HEK293 (cell line): ENCODE results near the gene ACOT7.

Experiments used
- CTCF ChIA-PET: fragments of 350-600 bp; formaldehyde crosslinking; extraction: SDS; loops from one replicate; lab custom pipeline; 2021; ENCODE audit warnings: antibody characterized with exemption; lab: Yijun Ruan, JAX
- POLR2A ChIA-PET: fragments of 300-600 bp; formaldehyde crosslinking; extraction: SDS; loops from one replicate; lab custom pipeline; 2020; ENCODE audit warnings: antibody characterized with exemption, inconsistent platforms; lab: Yijun Ruan, JAX
- H3K27ac ChIP-seq: fragments of 200-500 bp; sonication (Bioruptor generic); 2 replicates; pipeline ENCODE4 v1.5.1; 2014; ENCODE audit warnings: low read depth, low read length, control low read depth, inconsistent platforms; ENCODE audit errors: extremely low read depth
- H3K36me3 ChIP-seq, 2 experiments: fragments of 200-500 bp in 1 of 2; sonication (Bioruptor generic) in 1 of 2; 1 replicate in 1 of 2; 2 replicates in 1 of 2; pipeline ENCODE4 v1.5.1; 2014 to 2017; ENCODE audit warnings: inconsistent platforms in 2 of 2, low read length in 2 of 2; ENCODE audit not compliant: control insufficient read depth in 2 of 2, insufficient read depth in 1 of 2
- H3K4me1 ChIP-seq: fragments of 200-500 bp; sonication (Bioruptor generic); 2 replicates; pipeline ENCODE4 v1.5.1; 2014; ENCODE audit warnings: mild to moderate bottlenecking, low read length, inconsistent platforms; ENCODE audit not compliant: control insufficient read depth, insufficient read depth
- H3K4me3 ChIP-seq: 2 replicates; pipeline ENCODE4 v1.5.1; 2011; ENCODE audit warnings: low read depth, mild to moderate bottlenecking, control low read depth, low read length, moderate library complexity
- H3K9me3 ChIP-seq: fragments of 200-500 bp; sonication (Bioruptor generic); 2 replicates; pipeline ENCODE4 v1.5.1; 2014; ENCODE audit warnings: low read depth, low read length, inconsistent platforms; ENCODE audit not compliant: control insufficient read depth, insufficient read depth
- AEBP2 ChIP-seq: fragments of 450-650 bp; formaldehyde crosslinking; IDR thresholded peaks from 2 replicates; pipeline ENCODE4 v1.5.1; 2016; ENCODE audit warnings: missing biosample characterization, missing genetic modification characterization, borderline replicate concordance
- GLIS1 ChIP-seq: fragments of 450-650 bp; formaldehyde crosslinking; IDR thresholded peaks from 2 replicates; pipeline ENCODE4 v1.5.1; 2016; ENCODE audit warnings: missing biosample characterization, missing genetic modification characterization
- GLIS2 ChIP-seq: fragments of 450-650 bp; formaldehyde crosslinking; IDR thresholded peaks from 2 replicates; pipeline ENCODE4 v1.5.1; 2016; ENCODE audit warnings: missing biosample characterization, missing genetic modification characterization
- KLF1 ChIP-seq: fragments of 450-650 bp; formaldehyde crosslinking; IDR thresholded peaks from 2 replicates; pipeline ENCODE4 v1.5.1; 2016; ENCODE audit warnings: missing biosample characterization, missing genetic modification characterization
- KLF16 ChIP-seq: fragments of 450-650 bp; formaldehyde crosslinking; IDR thresholded peaks from 2 replicates; pipeline ENCODE4 v1.5.1; 2017; ENCODE audit warnings: missing biosample characterization, missing genetic modification characterization
- KLF17 ChIP-seq: fragments of 450-650 bp; formaldehyde crosslinking; IDR thresholded peaks from 2 replicates; pipeline ENCODE4 v1.5.1; 2016; ENCODE audit warnings: missing biosample characterization, missing genetic modification characterization
- KLF8 ChIP-seq: fragments of 450-650 bp; formaldehyde crosslinking; IDR thresholded peaks from 2 replicates; pipeline ENCODE4 v1.5.1; 2016; ENCODE audit warnings: missing biosample characterization, missing genetic modification characterization
- KLF9 ChIP-seq: fragments of 450-650 bp; formaldehyde crosslinking; IDR thresholded peaks from 2 replicates; pipeline ENCODE4 v1.5.1; 2016; ENCODE audit warnings: missing biosample characterization, missing genetic modification characterization, low read depth
- SETDB1 ChIP-seq: IDR thresholded peaks from one replicate; pipeline ENCODE4 v1.6.1; 2017; ENCODE audit warnings: mild to moderate bottlenecking, low read length, moderate library complexity, mixed read lengths; ENCODE audit not compliant: insufficient read length
- SP7 ChIP-seq: fragments of 450-650 bp; formaldehyde crosslinking; IDR thresholded peaks from 2 replicates; pipeline ENCODE4 v1.5.1; 2016; ENCODE audit warnings: missing biosample characterization, missing genetic modification characterization
- TCF7L2 ChIP-seq: IDR thresholded peaks from 2 replicates; pipeline ENCODE4 v1.6.1; 2011; ENCODE audit warnings: low read depth, mild to moderate bottlenecking, inconsistent platforms, low read length, moderate library complexity, borderline replicate concordance
- ZBTB21 ChIP-seq: fragments of 450-650 bp; formaldehyde crosslinking; IDR thresholded peaks from 2 replicates; pipeline ENCODE4 v1.5.1; 2017; ENCODE audit warnings: missing biosample characterization, missing genetic modification characterization
- ZBTB26 ChIP-seq: fragments of 450-650 bp; formaldehyde crosslinking; optimal IDR thresholded peaks from 2 replicates; pipeline ENCODE3; 2016; ENCODE audit warnings: missing biosample characterization, mild to moderate bottlenecking, missing genetic modification characterization
- ZBTB8A ChIP-seq: fragments of 450-650 bp; formaldehyde crosslinking; IDR thresholded peaks from 2 replicates; pipeline ENCODE4 v1.5.1; 2016; ENCODE audit warnings: missing biosample characterization, missing genetic modification characterization
- ZFHX2 ChIP-seq: fragments of 450-650 bp; formaldehyde crosslinking; conservative IDR thresholded peaks from 2 replicates; pipeline ENCODE4 v1.5.1; 2016; ENCODE audit warnings: missing biosample characterization, missing genetic modification characterization
- ZIC2 ChIP-seq: fragments of 450-650 bp; formaldehyde crosslinking; IDR thresholded peaks from 2 replicates; pipeline ENCODE4 v1.5.1; 2016; ENCODE audit warnings: missing biosample characterization, missing genetic modification characterization
- ZNF10 ChIP-seq: fragments of 450-650 bp; formaldehyde crosslinking; IDR thresholded peaks from 2 replicates; pipeline ENCODE4 v1.5.1; 2017; ENCODE audit warnings: missing biosample characterization, missing genetic modification characterization
- ZNF112 ChIP-seq: fragments of 450-650 bp; formaldehyde crosslinking; IDR thresholded peaks from 2 replicates; pipeline ENCODE4 v1.5.0; 2017; ENCODE audit warnings: missing biosample characterization, missing genetic modification characterization
- ZNF133 ChIP-seq: fragments of 450-650 bp; formaldehyde crosslinking; IDR thresholded peaks from 2 replicates; pipeline ENCODE4 v1.5.1; 2016; ENCODE audit warnings: missing biosample characterization, missing genetic modification characterization
- ZNF518A ChIP-seq: fragments of 450-650 bp; formaldehyde crosslinking; conservative IDR thresholded peaks from 2 replicates; pipeline ENCODE4 v1.5.1; 2016; ENCODE audit warnings: low read depth, missing biosample characterization, missing genetic modification characterization
- ZNF600 ChIP-seq: fragments of 450-650 bp; formaldehyde crosslinking; IDR thresholded peaks from 2 replicates; pipeline ENCODE4 v1.5.1; 2016; ENCODE audit warnings: missing biosample characterization, missing genetic modification characterization
- ZNF624 ChIP-seq: fragments of 450-650 bp; formaldehyde crosslinking; IDR thresholded peaks from 2 replicates; pipeline ENCODE4 v1.5.1; 2017; ENCODE audit warnings: missing biosample characterization, missing genetic modification characterization
- ZNF629 ChIP-seq: fragments of 450-650 bp; formaldehyde crosslinking; IDR thresholded peaks from 2 replicates; pipeline ENCODE4 v1.5.1; 2017; ENCODE audit warnings: missing biosample characterization, missing genetic modification characterization
- ZNF664 ChIP-seq: fragments of 450-650 bp; formaldehyde crosslinking; IDR thresholded peaks from 2 replicates; pipeline ENCODE4 v1.5.1; 2016; ENCODE audit warnings: missing biosample characterization, missing genetic modification characterization
- ZNF76 ChIP-seq: fragments of 450-650 bp; formaldehyde crosslinking; IDR thresholded peaks from 2 replicates; pipeline ENCODE4; 2016; ENCODE audit warnings: low read depth, missing biosample characterization, missing genetic modification characterization, borderline replicate concordance
- ZNF837 ChIP-seq: fragments of 450-650 bp; formaldehyde crosslinking; IDR thresholded peaks from 2 replicates; pipeline ENCODE4 v1.5.1; 2016; ENCODE audit warnings: missing biosample characterization, missing genetic modification characterization
- ZSCAN30 ChIP-seq: fragments of 450-650 bp; IDR thresholded peaks from 2 replicates; pipeline ENCODE4 v1.5.1; 2018; ENCODE audit warnings: missing biosample characterization, mild to moderate bottlenecking, missing genetic modification characterization, moderate library complexity

Gene ACOT7

DNA sequence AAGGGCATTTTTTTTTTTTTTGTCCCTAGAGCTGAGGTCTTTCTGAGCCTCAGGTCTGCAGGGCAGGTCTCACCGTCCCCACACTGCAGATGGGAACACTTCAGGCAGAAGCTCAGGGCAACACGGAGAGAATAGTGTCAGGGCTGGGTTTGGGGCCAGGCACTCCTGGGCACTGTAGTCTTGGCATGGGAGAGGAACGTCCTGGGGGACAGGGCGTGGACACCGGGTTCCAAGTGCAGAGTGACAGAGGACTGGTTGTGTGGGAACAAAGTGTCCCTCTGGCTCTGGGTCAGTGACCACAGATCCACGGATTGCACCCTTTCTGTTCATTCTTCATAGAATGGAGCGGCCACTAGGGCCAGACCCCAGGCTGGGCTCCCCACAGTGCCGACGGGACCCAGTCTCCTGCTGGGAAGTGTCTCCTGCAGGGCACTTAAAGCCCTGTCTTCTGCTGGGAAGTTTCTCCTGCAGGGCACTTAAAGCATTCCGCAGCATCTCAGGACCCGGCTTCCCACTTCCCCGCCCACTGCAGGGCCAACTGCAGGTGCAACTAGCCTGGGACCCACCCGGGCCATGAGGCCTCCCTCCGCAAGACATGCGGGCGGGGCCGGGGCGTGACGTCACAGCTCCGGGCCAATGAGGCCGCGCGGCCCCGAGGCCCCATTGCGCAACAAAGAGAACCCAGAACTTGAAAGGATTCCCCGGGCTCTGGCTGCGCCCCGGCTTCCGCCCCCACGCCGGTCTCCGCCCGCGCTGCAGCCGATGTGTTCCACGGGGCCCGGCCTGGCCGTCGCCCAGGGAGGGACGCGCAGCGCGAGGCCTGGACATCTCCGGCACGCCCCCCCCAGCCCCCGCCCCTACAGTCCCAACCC lies 133.8 kb downstream of the ACOT7 start:
- CTCF ChIA-PET = interaction anchor here (3.0 kb wide), 1 partner anchor 13 kb away, joined by 12 read pairs; no protein-coding TSS in a partner anchor
- H3K27ac ChIP-seq = no peak overlapping the region
- H3K9me3 ChIP-seq = no peaks in the 10 kb centered on the region
- peaks cover 0 to 9% of the 10 kb centered on the region in 2 experiments; a peak in 1 of 3 replicates for H3K36me3 ChIP-seq
- H3K4me1 ChIP-seq = 0 out of 2 replicates have a peak, but pooled peaks cover 2% of the 10 kb centered on the region
- POLR2A ChIA-PET = no interaction called here
- peak overlapping the region; percentile 46 for H3K4me3 ChIP-seq
- TF ChIP-seq ZNF112 (tag by site-specific recombination) (no peak), SP7 (tag by site-specific recombination) (peak; percentile 28; the same call in 1 of the 2 replicates), ZNF837 (no peak), ZNF76 (tag by site-specific recombination) (0 out of 2 replicates have a peak, but pooled peaks have one; percentile 21), AEBP2 (tag by site-specific recombination) (no peak), GLIS1 (tag by site-specific recombination) (peak; percentile 92), SETDB1 (no peak), ZBTB21 (tag by site-specific recombination) (peak; percentile 92), ZIC2 (tag by site-specific recombination) (peak; percentile 93), ZNF518A (tag by site-specific recombination) (no peak), KLF16 (tag by site-specific recombination) (peak; percentile 72), ZNF10 (no peak), ZNF629 (peak; percentile 97), TCF7L2 (peak; percentile 12; the same call in 1 of the 2 replicates), ZNF600 (0 out of 2 replicates have a peak, but pooled peaks have one; percentile 19), ZSCAN30 (tag by site-specific recombination) (0 out of 2 replicates have a peak, but pooled peaks have one; percentile 4), ZNF133 (tag by site-specific recombination) (no peak), ZNF664 (tag by site-specific recombination) (no peak), ZFHX2 (tag by site-specific recombination) (peak; percentile 92), GLIS2 (peak; percentile 73), ZBTB8A (tag by site-specific recombination) (peak; percentile 73), KLF9 (peak; percentile 77), ZNF624 (tag by site-specific recombination) (no peak), KLF1 (tag by site-specific recombination) (peak; percentile 31), KLF17 (tag by site-specific recombination) (peak; percentile 56), ZBTB26 (tag by site-specific recombination) (peak; percentile 79), KLF8 (tag by site-specific recombination) (peak; percentile 45; the same call in 1 of the 2 replicates)
